Measurements from ENCODE around the gene ZNF311.
A peak's percentile ranks its signal among the peaks of the same experiment; 100 is the strongest.
"Not testable (repeated sequence)": the region's sequence is repeated elsewhere in the genome, so short reads cannot be mapped to it uniquely, and the experiment has no call there.

Gene ZNF311

DNA sequence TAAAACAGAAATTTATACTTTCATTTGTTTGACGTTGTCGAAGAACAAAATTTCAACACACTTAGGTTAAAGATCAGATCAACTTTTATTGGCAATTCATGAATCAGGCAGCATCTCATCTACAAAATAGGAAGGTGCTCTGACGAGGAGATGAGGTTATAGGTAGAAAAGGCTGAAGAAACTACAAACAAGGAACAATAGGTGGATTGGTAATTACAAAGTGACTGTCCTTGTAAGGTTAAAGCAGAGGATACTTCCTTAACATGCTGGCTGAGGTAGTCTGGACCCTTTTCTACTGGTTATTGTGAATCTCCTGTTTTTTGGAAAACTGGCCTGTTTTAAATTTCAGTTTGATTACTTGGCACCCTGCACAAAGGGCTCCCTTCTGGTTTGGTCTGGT, 48.8 kb downstream of the ZNF311 start:
- H3K4me3 ChIP-seq (ENCODE audit: low read depth, low read length): no peak overlapping the region

DNA sequence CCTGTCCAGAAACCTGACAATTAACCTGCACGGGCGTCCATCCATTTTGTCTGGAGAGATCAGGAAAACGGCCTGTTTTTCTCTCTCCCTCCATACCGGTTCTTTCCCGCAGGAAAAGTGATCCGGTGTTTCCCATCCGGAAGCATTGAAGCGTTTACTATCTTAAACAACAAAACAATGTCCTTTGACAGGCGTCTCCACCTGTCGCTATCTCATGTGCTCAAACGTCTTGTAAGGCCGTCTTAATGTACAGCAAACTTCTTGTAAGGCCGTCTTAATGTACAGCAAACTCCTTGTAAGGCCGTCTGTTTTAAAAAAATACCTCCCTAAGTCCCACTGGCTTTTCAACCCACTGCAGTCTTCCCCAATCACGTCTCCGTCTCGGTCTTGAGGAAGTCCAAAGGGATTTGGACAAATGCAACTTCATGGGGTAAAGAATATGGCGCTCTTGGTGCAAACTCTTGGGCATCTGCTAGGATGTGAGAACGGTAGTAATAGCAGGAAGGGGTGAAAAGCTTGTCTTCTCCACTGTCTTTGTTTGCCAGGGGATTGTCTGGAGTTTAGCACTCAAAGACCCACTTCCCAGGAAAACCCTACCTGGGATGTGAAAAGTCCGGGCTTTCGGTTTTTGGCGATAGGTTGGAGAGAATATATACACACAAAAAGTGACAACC, 51.4 kb downstream of the ZNF311 start:
- peak overlapping the region; percentile 85 for H3K4me3 ChIP-seq (ENCODE audit: low read depth, low read length)

DNA sequence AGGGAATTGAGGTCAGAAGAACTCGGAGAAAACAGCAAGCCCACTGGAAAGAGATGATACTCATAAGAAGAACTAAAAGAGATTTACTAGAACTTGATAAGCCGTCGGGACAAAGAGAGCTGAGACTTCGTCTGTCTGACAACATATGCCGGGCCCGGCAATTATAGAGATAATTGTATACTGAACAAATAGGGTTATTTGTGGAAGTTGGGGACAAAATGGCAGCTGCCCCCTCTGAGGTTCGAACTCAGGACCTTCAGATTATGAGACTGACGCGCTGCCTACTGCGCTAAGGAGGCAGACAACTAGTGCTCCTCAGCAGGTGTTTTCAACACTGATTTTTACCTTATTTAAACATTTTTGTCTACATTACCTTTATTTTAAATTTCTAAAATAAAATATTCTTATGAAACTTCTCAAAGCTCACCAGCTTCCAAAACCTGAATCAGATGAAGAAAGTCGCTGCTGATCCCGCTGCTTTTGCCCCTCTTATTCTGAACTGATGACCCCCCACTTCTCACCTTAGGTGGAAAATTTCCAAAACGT, 52.0 kb downstream of the ZNF311 start:
- H3K4me3 ChIP-seq (ENCODE audit: low read depth, low read length): peak overlapping the region; percentile 85

DNA sequence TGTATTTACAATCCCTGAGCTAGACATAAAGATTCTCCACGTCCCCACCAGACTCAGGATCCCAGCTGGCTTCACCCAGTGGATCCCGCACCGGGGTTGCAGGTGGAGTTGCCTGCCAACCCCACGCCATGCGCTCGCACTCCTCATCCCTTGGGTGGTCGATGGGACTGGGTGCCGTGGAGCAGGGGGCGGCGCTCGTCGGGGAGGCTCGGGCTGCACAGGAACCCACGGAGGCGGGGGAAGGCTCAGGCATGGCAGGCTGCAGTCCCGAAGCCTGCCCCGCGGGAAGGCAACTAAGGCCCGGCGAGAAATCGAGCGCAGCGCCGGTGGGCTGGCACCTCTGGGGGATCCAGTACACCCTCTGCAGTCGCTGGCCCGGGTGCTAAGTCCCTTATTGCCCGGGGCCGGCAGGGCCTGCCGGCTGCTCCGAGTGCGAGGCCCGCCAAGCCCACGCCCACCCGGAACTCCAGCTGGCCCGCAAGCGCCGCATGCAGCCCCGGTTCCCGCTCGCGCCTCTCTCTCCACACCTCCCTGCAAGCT, 55.4 kb downstream of the ZNF311 start:
- not testable (repeated sequence) for H3K4me3 ChIP-seq (ENCODE audit: low read depth, low read length)

DNA sequence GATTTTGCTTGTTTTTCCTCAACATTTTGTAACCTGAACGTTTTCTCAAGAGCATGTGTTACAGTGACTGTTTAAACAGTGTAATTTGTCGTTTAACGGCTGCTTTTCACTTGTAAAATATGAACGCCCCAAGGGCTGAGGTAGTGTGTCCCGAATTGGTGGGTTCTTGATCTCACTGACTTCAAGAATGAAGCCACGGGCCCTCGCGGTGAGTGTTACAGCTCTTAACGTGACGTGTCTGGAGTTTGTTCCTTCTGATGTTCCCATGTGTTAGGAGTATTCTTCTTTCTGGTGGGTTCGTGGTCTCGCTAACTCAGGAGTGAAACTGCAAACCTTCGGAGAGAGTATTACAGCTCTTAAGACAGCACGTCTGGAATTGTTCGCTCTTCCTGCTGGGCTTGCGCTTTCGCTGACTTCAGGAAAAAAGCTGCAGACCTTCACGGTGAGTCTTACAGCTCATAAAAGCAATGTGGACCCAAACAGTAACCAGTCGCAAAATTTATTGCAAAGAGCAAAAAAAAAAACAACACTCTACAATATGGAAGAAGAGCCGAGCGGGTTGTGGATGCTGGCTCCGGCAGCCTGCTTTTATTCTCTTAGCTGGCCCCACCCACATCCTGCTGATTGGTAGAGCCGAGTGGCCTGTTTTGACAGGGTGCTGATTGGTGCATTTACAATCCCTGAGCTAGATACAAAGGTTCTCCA, 56.2 kb downstream of the ZNF311 start:
- no peak overlapping the region for H3K4me3 ChIP-seq (ENCODE audit: low read depth, low read length)

DNA sequence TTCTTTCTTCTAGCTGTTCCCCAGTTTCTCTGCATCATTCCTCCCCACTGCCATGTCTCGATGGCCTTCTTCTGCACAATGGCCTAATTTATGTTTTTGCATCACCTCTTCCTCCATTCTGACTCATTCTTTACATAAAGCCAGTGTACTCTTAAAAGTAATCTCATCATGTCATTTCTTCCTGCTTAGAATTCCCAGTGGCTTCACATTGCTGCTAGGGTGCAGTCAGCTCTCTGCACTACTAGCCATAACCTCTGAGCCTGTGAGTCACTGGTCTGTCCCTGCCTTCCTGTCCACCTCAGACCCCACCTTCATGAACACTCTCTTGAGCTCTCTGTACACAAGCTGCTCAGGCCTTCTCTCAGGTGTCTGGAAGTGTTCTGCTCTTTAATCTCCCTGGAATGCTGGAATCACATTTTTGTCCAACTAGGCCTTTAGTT, 57.3 kb downstream of the ZNF311 start:
- no peak overlapping the region for H3K4me3 ChIP-seq (ENCODE audit: low read depth, low read length)

DNA sequence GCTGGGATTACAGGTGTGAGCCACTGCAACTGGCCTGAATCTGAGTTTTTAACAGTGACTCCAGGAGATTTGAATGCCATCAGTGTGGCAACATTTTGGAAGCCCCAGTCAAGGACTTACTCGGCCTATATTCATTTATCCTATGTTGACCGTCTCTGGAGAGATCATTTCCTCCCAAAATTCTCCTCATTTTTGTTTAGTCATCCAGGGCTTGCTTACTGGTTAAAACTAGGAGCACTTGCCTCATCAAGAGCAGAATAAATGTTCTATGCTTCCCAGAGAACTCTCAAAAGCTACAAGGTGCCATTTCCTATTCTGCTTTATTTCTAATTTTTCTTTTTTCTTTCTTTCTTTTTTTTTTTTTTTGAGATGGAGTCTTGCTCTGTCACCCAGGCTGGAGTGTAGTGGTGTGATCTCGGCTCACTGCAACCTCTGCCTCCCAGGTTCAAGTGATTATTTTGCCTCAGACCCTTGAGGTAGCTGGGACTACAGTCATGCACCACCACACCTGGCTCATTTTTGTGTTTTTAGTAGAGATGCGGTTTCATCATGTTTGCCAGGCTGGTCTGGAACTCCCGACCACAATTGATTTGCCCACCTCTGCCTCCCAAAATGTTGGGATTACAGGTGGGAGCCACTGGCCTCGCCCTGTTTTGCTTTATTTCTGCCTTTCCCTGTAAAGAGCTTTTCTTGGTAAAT, 57.9 kb downstream of the ZNF311 start:
- H3K4me3 ChIP-seq (ENCODE audit: low read depth, low read length): no peak overlapping the region

DNA sequence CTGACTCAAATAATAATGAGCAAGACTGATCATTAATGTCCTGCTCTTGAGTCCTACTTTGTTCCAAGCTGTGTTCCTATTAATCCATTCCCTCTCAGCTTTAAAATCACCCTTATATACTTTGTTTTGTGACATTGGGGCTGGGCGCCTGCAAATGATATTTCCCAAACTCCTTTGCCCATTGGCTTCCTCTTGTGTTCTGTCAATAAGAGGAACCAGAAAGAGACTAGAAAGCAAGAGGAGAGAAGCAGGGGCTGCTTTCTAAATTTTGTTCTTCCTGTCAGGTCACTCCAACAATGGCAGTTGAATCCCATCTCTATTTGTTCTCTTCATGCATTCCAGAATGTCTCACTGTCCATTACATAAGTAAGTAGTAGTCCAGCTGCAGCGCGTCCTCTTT, 59.8 kb downstream of the ZNF311 start:
- no peak overlapping the region for H3K4me3 ChIP-seq (ENCODE audit: low read depth, low read length)
